Stimulated activated CD4-positive, alpha-beta T cell treated with anti-CD3 and anti-CD28 coated beads, TNF-alpha, amount 100 ng/mL, for 4 hours (primary cell): ENCODE results near the gene NTM.

Experiments used
- DNase-seq, 3 experiments: peaks; one replicate each; pipeline ENCODE4 v3.0.0-alpha.2; 2020; ENCODE audit warnings: low read depth in 3 of 3

NTM gene

DNA sequence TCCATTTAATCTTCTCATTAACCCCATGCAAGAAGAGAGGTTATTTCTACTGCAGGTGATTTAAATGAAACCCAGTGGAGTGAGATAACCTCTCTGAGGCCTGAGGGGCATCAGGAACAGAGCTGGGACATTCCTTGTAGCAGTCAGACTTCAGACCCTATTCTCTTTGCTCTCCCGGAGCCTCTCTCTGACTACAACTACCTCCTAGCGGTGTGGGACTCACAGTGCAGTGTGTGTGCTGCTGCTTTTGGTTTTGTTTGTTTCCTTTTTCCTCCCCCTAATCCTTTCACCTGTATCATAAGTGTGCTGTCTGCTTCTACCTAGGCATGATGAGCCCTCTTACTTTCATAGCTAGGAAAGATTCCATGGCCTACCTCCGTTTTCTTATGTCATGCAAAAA, 769.6 kb downstream of the NTM start:
- no peak for DNase-seq

DNA sequence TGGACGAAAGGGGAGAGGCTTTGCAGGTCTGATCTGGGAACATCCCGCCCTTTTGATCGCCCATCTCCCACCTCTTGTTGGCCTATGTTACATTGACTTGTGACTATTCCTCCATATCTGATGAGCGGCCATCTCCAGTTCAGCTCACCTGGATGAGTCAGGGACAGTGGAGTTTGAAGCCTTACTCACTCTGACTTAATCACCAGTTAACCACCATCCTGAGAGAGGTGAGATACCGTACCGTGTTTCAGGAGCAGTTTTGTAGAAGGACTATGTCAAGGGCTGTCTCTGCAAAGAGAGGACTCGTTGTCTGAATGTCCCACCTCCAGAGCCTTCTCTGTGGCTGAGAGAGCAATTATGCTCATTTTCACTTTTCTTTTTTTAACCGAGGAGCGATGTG, 771.7 kb downstream of the NTM start:
- DNase-seq = no peak

DNA sequence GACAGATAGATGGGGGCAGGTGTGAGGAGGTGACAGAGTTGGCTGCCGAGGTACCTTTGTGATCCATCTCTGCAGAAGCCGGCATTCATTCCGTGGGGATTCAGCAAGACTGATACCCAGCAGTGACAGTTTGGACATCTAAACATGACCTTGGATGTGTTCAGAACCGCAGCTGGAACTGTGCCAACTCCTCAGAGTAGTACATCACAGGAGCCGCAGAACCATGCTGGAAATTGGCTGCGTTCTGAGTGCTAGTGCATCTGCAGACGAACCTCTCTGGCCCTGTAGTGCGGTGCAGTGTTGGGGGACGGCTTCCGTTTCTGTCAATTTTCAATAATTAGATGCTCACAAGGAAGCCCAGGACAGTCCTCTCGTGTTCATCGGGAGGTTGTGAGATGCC, 772.1 kb downstream of the NTM start:
- no peak for DNase-seq

DNA sequence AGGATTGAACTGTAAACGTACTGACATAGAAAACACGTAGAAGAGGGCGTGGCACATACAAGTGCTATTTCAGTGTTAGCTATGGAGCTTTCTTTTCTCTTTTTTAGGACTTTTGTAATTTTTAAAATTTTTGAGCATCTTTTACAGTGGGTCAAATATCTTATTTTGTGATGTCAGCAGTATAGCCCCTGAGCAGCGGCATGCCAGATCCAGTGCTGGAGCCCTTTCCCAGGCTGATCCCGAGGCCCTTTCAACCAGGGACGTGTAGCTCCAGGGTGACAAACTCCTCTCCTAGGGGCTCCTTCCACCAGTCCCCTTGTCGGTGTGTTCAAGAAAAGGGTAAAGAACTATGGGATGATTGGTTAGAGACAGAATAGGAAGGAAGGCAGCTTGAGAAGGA, 777.0 kb downstream of the NTM start:
- no peak for DNase-seq

DNA sequence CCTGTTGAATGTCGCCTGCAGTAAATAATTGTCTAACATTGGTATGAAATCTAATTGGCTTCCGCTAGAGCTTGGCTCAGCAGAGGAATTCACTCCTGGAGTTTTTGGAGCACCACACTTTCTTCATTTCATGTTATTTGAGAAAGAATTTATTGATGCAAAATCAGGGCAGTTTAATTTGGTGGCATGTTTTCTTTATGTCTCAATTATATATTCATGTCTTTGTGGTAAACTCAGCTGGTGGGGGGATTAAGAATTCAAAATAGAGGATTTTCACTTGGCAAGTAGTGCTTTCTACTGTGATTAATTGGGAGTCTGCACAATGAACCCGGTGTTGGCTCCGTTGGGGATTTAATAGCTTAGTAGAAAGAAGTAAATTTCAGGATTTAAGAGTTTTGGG, 784.4 kb downstream of the NTM start:
- no peak for DNase-seq

DNA sequence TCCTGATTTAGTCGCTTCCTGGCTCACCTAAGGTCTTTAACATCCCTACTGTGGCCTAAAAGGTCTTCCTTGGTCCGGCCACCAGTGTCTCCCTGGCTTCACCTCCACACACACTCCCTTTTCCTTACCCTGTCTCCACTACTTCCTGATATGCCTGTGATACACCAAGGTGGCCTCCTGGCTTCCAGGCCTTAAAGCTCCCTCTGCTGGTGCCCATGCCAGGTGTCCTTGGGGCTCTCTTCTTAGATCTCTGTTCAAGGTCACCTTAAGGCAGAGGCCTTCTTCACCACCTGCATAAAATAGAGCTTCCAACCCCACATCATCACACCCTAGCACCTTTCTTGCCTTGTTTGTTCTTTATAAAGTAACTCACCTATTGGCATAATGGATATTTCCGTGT, 787.7 kb downstream of the NTM start:
- DNase-seq = no peak

DNA sequence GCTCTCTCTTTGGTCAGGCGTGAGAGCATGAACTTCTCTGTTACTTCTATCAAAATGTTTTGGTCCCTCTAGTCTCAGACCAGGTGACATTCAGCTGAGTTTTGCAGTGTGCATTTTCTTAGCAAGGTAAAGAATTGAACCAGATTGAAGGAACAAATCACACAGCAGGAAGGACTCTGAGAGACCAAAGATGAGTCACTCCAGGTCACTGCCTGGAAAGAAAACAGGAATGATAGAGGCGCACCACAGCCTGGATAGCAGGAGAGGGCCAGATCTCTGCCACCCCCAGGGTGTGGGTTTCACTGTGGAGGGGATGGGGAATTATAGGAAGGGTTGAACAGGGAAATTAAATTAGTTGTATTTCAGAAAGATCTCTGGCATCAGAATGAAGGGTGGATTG, 788.3 kb downstream of the NTM start:
- no peak for DNase-seq

DNA sequence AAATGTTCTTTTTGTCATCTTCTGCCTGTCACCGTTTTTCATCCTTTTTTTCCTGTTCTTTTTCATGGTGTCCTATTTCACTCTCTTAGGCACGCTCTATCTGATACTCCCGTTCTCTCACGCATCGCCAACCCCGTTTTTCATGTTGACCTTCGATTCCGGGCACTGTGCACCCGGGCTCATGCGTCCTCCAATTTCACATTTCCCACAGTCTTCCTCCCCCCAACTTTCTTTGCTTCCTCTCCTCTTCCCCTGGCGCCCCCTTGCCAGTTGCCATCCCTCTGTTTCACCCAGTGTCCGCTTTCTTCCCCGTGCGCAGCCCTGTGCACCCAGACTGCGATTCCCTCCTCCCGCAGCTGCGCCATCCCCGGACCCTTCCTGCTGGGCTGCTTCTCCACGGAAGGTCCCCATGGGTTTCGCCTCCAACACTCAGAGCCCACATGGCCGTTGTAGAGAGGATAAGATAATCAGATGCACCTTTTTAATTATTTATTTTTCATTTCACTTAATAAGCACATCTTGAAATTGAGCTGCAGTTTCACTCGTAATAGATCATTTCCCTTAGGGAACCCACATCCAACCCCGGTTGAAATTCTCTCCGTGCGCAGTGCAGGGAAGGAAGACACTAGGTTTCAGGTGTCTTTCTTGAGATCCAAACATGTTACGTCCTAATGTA, 791.1 kb downstream of the NTM start:
- DNase-seq = no peak

DNA sequence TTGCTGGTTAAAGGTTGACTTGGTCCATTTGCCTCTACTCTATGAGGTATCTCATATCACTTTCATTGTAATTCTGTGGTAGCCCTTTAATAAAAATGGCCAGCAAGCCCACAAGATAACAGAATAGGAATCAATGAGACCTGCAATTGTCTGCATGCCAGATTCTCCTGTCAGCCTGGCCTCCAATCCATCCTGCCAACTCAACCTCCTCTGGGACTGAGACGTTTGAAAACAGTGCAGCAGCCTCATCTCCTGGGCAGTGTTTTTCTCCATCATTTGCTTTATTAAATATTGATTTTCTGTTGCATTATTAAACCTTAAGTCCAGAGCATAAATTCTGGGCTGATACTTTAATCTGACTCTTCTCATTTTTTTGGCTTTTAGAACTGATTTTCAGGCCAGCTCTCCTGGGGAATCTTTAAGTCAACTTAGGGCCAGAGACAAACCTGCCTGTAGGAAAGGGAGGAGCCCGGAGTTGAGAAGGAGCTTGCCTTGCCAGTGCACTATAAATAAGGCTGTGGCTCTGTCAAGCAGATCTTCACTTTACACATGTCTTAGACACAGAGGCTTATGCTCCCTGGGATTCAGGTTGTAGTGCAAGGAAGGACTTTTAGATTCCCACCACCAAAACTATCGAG, 798.0 kb downstream of the NTM start:
- DNase-seq = no peak

DNA sequence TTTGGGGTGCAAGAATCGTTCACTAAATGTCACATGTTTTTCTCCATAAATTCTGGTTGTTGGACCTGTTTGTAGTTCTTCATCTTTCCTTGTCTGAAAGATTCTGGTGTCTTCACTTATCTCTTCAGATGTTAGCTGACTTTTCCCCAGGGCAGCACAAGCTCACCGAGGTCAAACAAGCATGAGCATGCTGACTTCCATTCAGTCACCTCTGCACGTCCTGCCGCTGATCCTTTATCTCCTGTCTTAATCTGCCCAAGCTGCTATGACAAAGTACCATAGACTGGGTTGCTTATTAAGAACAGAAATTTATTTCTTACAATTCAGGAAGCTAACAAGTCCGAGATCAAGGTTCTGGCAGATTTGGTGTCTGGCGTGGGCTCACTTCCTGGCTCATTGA, 800.6 kb downstream of the NTM start:
- no peak for DNase-seq

DNA sequence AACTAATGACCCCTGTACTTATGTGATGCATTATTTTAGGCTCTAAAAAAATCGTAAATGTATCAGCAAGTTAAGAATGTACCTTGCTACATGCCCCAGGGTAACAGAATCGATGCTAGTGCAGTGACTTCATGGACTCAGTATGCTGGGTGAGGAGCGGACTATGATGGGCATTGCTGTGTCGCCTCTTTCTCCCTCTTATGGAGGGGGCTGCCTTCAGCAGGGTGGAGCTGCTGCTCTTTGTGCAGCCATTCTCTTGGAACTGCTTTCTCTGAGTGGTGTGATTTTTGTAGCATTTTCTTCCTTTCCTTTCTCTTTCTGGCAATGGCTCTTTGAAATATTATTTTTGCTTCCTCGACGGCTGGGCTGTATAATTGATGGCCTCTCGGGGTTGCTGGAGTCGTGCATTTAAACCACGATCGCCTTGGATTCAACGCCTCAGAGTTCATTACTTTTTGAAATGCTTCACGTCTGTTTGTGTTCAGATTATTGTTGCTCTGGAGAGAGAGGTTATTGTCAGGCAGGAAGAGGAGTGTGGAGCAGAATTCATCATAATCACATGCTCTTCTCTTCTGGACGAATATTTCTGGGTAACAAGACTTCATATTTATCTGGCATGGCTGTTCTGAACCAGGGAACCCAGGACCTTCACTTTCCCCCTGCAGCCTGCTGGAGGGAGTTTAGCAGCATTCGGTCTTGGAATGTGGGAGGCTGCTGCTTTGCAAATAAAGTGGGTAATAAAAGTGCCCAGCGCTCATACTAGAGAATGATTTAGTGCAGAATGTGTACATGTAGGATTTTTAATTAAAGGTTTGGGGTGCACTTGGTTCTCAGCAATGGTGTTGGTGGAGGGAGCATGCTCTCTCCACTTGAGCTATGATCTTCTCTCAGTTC, 804.2 kb downstream of the NTM start:
- no peak for DNase-seq

DNA sequence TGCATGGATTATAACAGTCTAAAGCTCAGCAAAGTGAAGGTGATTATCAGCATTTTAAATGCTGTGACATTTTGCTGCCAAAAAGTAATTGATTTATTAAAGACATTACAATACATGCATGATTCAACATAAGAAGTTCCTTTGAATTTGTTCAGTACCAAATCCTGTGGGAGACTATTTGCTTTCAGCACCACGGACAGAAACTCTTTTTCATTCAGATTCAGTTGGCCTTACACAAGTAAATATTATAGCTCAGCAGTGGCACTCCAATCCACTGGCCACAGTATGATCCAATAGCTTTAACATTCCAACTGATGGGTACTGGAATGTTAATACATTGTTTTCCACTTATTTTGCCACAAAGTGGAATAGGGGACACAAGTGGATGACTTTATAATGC, 806.7 kb downstream of the NTM start:
- DNase-seq = no peak

DNA sequence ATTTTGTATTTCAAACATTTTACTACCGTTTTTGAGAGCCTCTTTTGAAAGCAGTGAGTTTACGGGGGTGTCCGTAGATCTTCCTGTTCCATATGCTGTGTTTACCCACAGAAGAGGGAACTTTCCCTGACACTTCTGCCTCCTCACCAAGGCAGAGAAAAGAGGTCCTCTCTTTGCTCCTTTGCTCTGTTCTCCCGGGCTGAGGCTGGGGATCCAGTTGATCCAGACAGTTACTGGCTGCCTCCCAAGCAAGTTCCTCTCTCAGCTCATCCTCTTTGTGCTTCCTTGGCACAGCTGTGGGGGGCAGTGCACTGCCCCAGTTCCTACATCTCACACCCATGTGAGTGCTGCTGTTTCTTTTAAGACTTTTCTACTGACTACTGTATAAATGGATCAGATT, 813.7 kb downstream of the NTM start:
- DNase-seq = no peak

DNA sequence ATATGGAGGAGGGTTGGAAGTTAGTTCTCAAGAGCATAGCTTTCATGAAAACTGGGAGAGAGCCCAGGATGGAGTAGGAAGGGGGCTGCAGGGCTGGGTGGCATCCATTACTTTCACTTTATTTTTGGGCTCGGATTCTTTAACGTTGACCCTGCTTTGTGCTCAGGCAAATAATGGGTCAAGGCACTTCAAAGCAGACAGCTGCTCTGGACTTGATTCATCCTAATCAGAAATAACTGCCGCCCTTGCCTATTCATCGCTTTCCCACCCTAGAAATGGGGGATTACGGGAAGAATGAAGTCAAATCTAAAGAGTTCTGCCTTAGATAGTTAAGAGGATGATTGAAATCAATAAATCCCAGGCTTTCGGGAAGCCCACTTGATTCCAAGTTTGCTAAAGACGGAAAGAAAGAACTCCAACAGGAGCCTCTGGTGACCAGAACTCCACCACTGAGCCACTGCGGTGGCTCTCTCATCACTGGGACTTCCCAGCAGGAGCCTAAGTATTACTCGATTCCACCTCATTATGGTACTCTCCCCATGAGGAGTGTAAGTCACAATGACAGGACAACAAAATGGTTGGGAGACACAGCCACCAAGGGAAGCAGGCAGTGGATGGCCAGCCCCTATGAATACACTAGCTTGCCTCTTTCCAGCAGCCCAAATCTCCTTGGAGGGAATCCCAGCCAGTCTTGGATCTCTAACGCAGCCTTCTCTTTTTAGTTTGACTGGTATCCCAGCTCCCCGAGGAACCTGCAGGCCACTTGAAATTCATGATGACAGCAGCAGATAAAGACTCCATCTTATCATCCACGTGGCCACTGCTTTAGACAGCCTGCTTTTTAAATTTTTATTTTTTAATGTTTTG, 815.5 kb downstream of the NTM start:
- DNase-seq = no peak

DNA sequence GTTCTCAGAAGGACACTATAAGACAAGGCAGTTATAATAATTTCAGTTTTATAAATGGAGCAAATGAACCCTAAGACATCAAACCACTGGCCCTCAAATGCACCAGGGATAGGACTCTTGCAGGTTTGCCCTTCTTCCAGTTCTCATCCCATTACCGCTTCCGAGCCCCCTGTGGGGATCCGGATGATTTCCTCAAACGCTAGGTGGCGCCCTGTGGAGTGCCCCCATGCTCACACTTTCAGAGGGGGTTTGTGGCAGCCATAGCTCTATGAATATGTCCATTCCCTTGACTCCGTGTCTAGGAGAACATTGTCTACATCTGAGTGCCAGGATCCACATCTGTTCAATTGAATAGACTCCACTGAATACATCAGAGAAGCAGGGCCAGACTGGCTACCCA, 816.3 kb downstream of the NTM start:
- DNase-seq = no peak

DNA sequence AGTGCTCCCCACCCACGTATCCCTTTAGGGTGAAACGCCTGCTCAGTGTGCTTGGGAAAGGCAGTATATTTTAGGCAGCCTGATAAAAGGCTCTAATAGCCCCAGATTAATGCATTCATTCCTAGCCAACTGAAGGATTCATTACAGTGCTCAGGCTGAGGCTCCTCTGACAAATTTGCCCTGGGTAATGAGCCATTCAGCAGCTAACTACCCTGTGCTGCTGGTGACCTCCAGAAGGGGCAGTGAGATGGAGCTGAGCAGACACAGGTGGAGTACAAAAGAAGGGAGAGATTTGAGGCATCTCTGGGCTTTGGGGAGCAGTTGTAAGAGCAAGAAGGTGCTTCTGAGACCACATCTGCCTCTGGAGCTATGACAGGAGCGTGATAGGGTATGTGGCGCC, 817.0 kb downstream of the NTM start:
- DNase-seq = no peak

DNA sequence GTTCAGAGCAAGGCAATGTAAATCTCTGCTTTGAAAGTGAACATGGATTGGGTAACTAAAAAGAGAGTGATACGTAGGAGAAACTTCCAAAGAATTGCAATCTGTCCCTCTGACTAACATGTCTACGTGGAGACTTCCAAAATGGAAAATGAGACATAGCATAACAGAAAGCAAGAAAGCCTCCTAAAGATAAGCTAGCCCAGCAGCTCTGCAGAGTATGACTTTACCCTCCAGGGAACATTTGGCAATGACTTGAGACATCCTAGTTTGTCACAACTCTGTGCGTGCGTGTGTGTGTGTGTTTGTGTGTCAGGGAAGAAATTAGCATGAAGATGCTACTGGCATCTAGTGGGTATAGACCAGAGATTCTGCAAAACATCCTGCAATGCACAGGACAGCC, 817.4 kb downstream of the NTM start:
- no peak for DNase-seq

DNA sequence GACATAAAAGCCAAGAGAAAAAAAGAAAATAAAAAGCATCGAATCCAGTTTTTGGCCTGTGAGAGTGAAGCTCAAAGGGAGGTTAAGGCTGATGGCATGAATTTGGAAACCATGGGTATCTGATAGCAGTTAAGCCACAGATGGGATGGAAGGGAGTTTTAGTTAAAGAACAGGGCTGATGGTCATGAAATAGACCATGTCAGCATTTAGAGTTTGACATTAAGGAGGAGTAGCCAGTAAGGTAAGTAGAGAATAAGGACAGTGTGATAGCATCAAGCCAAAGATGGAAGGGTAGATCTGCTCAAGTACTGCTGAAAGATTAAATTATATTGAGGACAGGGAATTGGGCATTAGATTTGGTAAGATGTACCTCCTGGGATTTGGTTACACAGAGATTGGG, 826.5 kb downstream of the NTM start:
- DNase-seq = no peak

DNA sequence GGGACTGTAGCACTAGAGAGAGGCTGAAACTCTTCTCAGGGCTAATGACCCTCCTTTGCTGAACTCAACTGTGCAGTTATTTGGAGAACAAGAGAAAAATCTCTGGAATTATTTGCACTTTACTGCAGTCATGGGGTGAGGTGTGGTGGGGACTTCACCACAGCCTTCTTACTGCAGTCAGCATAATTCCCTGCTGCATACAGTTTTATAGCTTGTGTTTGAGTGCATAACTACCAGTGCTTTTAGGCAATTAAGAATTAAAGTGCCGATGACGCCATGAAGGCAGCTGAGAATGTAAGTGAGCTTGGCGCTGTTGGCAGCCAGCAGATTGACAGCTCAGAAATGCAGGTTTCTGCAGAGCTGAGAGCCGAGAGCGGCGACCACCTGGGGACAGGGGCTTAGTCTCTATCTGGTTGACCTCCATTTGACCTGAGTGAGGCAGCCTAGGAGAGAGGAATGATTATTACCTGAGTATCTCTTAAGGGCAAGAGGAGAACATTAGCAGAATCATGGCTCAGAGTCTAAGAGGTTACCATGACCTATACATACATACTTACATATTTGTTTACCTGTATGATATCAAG, 830.0 kb downstream of the NTM start:
- DNase-seq = no peak

DNA sequence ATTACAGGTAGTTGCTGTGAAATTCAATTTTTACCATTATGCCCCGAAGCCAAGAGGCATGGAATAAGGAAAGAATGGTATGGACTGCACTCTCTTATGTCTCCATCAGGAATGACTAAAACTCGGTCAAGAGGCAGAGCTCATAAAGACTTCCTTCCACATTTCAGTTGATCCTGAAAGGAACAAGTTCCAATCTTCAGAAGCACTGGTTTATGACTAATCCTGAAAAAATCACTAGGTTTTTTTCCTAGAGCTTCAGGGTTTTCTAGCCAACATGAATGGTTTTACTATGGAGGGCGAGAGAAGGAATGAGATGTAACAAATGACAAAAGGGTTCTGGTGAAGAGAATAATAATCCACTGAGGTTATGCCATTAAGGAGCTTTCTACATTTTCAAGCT, 832.2 kb downstream of the NTM start:
- DNase-seq = no peak

DNA sequence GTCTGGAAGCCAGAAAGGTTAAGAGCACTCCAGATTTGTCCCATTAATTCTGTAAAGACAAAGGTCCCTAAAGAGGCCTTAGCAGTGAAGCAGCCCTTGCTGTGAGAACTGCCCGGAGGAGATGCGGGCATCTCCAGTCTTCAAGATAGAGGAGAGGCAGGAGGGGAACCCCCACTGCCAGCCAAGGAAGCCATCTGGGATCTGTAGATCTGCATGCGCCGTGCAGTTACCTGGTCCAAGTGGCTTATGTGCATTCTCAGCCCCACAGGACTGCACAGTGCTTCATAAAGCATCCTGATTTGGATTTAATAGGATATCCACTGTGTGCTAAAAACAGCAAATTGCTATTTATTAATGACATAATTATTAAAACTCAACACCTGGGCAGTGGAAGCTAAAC, 834.6 kb downstream of the NTM start:
- no peak for DNase-seq

DNA sequence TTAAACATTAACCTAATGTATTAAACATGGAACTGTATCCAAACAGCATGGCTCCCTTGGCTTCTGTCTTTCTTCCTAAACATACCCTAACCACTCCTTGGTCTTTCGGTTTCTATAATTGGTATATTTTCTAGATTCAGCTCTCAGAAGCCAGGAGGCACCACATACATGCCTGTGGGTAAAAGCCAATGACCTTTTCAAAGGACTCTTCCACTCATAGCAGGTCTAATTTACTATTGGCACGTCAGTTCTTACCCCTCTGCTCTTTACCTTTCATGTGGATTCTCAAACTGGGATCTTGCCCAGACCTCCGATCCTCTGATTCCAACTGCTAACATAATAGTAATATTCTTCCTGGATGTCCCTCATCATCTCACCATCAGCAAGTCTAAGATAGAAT, 835.1 kb downstream of the NTM start:
- DNase-seq = no peak
